Upper lobe of left lung (tissue), 6 donors: ENCODE results near the gene RAET1L. TPM values are rescaled to one million over a fixed set of nuclear protein-coding genes. Genes with fewer than 3 reads are reported as not detected.
A peak's percentile ranks its signal among the peaks of the same experiment; 100 is the strongest.
"Not testable (repeated sequence)": the region's sequence is repeated elsewhere in the genome, so short reads cannot be mapped to it uniquely, and the experiment has no call there.

ENCODE experiments used
- ATAC-seq, 2 donors: fragments of 200-7000 bp; cut with Tn5 transposase; one replicate each; pipeline ENCODE4 v1.9.1; 2022; ENCODE audit warnings: mild to moderate bottlenecking in 2 of 2, moderate library complexity in 2 of 2; ENCODE audit not compliant: low FRiP score in 2 of 2
- DNase-seq, 2 donors: peaks; one replicate each; pipeline ENCODE4 v3.0.0-alpha.2; 2019 to 2020
- H3K27ac ChIP-seq, 4 donors: fragments of 200-600 bp; sonication (generic); one replicate each; pipeline ENCODE4 v1.5.1; 2016 to 2019
- H3K27me3 ChIP-seq, 4 donors: fragments of 200-600 bp; sonication (generic); one replicate each; pipeline ENCODE4 v1.5.1; 2017 to 2019
- H3K36me3 ChIP-seq, 4 donors: fragments of 200-600 bp; sonication (generic); one replicate each; pipeline ENCODE4 v1.5.1; 2016 to 2019
- H3K4me1 ChIP-seq, 4 donors: fragments of 200-600 bp; sonication (generic); one replicate each; pipeline ENCODE4 v1.5.1; 2018 to 2019
- H3K4me3 ChIP-seq, 4 donors: fragments of 200-600 bp; sonication (generic); one replicate each; pipeline ENCODE4 v1.5.1; 2017 to 2019; ENCODE audit warnings: mild to moderate bottlenecking in 2 of 4, moderate library complexity in 1 of 4
- H3K9me3 ChIP-seq, 4 donors: fragments of 200-600 bp; sonication (generic); one replicate each; pipeline ENCODE4 v1.5.1; 2018 to 2019
- CTCF ChIP-seq, 6 experiments: fragments of 450-650 bp in 4 of 6; fragments of 200-600 bp in 2 of 6; sonication (generic) in 2 of 6; IDR thresholded peaks; one replicate each; pipeline ENCODE4 v1.5.1; 2016 to 2019; ENCODE audit warnings: antibody characterized with exemption in 6 of 6
- EP300 ChIP-seq, 4 donors: sonication (generic); formaldehyde crosslinking; IDR thresholded peaks; one replicate each; pipeline ENCODE4 v1.5.1; 2017; ENCODE audit warnings: antibody characterized with exemption in 4 of 4, control low read depth in 2 of 4
- POLR2A ChIP-seq, 4 donors: fragments of 450-650 bp; IDR thresholded peaks; one replicate each; pipeline ENCODE4 v1.5.1; 2016 to 2017; ENCODE audit warnings: antibody characterized with exemption in 4 of 4, mild to moderate bottlenecking in 2 of 4
- POLR2AphosphoS5 ChIP-seq, 2 donors: sonication (generic); formaldehyde crosslinking; IDR thresholded peaks; one replicate each; pipeline ENCODE4 v1.5.1; 2017; ENCODE audit warnings: antibody characterized with exemption in 2 of 2
- WGBS, 2 donors: methylation state at CpG; one replicate each; pipeline ENCODE4 v1.1.5; 2017 to 2018; 5-methylcytosine and 5-hydroxymethylcytosine counted together
- total RNA-seq, 6 donors: library from RNA; depleted of rRNA in 4 of 6; stranded (reverse); fragments of >200 nt in 4 of 6; gene quantifications; one replicate each; pipeline versions ENCODE4 v1.1.0 to v1.2.1, GENCODE V29; 2016 to 2021
- donor health status: DM: no; HTN: no; CAD: no; lungs with moderate emphysema.
- donor health status: DM: no; HTN: yes; CAD: no; lungs with severe emphysema.

Gene RAET1L
- total RNA-seq, 6 donors from 2014 or later: not detected

DNA sequence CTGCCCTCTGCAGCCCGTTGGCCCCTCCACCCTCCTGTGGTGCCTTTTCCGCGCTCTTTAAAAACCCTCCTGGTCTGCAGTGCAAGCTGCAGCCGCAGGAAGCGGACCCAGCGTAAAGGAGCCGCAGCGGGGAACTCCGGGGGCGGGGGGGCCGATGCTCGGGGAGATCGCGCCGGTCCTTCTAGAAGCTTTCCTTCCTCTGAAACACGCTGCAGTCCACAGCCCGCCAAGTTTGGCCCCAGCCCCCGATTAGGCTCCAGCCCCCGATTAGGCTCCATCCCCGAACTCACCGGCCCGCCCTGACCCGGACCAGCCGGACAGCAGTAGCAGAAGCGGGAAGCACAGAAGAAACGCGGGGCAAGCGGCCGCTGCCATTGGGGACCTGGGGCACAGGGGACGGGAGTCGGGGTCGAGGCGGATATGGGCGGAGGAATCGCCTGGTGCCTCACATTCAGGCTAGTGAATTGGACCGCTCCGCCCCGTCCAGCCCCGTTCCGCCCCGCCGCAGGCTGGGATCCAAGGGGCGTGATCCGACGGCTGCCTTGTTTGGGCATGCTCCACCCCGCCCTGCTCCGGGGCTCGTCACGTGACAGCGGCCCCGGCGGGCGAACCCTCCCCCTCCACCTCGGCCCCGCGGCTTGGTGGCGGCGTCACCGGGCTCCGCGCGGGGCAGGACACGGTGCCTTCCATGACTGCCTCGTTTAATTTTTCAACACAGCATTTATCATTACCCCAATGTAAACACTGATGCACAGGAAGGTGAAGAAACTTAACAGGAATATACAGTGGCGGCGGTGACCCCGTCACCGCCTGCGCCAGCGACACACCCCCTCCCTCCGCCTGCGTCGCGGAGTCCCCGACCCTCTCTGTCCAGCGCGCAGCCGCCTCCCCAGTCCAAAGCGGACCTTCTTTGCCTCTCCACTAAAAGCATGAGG is 20.3 kb downstream of the RAET1L start:
- H3K9me3 ChIP-seq: no peaks in the 10 kb centered on the region
- no peak for TF ChIP-seq POLR2A (IDR thresholded peaks at IDR 0.05)
- TF ChIP-seq POLR2AphosphoS5 (IDR thresholded peaks at IDR 0.05): peak in 1 of 2 donors; percentile 34
- TF ChIP-seq EP300 (IDR thresholded peaks at IDR 0.05): no peak
- peak in 2 of 6 experiments; percentile 9 to 24 for TF ChIP-seq CTCF (IDR thresholded peaks at IDR 0.05)
- 0 to 1% methylated on average over 29 to 48 of the region's 79 CpGs for WGBS, 2 donors
- peak overlapping the region; percentile 30 to 81 (median 64) for H3K4me3 ChIP-seq
- peaks cover 0 to 6% (median 0%) of the 10 kb centered on the region in 4 donors for H3K27me3 ChIP-seq
- DNase-seq (peak; percentile 95 to 98), ATAC-seq (peak; percentile 96 to 97)
- peaks cover 7 to 21% (median 12%) of the 10 kb centered on the region in 4 donors for H3K4me1 ChIP-seq
- H3K36me3 ChIP-seq: no peaks in the 10 kb centered on the region
- H3K27ac ChIP-seq: peak overlapping the region in 3 of 4 donors; percentile 54 to 77 (median 69)

DNA sequence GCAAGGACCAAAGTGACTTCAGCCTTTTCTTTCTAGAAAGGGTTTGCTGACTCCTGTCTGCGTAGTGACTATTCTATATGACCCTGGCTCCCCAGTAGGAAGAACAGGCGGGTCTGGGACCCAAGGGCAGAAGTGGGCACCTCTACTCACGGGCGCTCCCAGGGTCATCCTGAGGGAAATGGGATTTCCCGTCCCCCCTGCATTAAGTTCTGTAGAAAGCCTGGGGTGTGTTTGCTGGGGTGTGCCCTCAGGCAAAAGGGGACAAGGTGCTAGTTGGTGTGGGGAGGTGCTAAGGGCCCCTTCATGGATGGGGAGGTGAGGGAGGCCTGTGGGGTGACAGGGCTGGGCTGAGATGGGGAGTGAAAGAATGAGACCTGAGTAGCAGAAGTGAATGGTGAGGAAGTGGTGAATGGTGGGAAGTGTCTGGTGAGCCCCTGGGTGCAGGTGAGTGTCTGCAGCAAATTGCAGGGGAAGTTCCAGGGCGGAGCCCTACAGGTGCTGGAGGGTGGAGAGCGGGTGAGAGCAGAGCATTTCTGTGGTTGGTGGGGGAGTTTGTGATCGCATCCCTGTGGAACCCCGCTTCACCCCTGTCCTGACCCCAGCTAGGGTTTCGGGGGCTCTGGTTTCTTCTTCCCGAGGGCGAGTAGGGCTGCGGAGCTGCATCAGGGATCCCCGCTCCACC is 21.1 kb downstream of the RAET1L start:
- peak overlapping the region; percentile 26 to 81 (median 64) for H3K4me3 ChIP-seq
- peaks cover 0 to 6% (median 0%) of the 10 kb centered on the region in 4 donors for H3K27me3 ChIP-seq
- H3K36me3 ChIP-seq: no peaks in the 10 kb centered on the region
- no peaks in the 10 kb centered on the region for H3K9me3 ChIP-seq
- DNase-seq: no peak
- H3K4me1 ChIP-seq: peaks cover 7 to 21% (median 12%) of the 10 kb centered on the region in 4 donors
- H3K27ac ChIP-seq: peak overlapping the region in 2 of 4 donors; percentile 69 to 77
- TF ChIP-seq POLR2A (IDR thresholded peaks at IDR 0.05): no peak
- 38 to 42% methylated on average over 13 to 14 of the region's 14 CpGs for WGBS, 2 donors
- no peak for ATAC-seq

- H3K4me1 ChIP-seq: peaks cover 7 to 19% (median 12%) of the 10 kb centered on the region in 4 donors
- 82% methylated on average over 3 of the region's 3 CpGs; no CpG with 5 or more reads in 1 of the 2 donors for WGBS, 2 donors
- not testable (repeated sequence) for H3K9me3 ChIP-seq, H3K4me3 ChIP-seq, DNase-seq, H3K27ac ChIP-seq, H3K36me3 ChIP-seq, H3K27me3 ChIP-seq, ATAC-seq
Observed at GRCh38 chr6:150003599-150003998, 21.7 kb downstream of the RAET1L start.

DNA sequence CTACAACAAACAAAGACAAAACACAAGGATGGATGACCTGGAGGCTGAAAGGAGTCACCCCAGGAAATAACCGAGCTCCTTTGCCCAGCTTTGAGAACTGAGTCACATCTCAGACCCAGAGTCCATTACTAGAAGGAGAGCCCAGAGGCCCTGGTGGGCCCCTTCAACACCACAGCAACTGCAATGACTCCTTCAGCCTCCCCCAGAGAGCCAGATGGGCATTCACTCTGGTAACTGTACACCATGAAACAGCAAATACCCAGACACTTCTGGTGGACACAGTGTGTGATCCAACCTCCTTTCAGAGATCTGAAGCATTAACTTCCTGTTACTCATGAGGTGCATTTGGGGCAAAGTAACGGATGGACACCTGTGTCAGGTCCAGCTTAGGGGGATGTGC is 22.6 kb downstream of the RAET1L start:
- no peaks in the 10 kb centered on the region for H3K9me3 ChIP-seq
- H3K27ac ChIP-seq: no peak overlapping the region
- WGBS, 2 donors: 83 to 100% methylated on average over 1 to 2 of the region's 2 CpGs
- H3K4me1 ChIP-seq: peaks cover 7 to 16% (median 12%) of the 10 kb centered on the region in 4 donors
- DNase-seq: no peak
- H3K4me3 ChIP-seq: no peak overlapping the region
- no peak for TF ChIP-seq POLR2AphosphoS5 (IDR thresholded peaks at IDR 0.05)
- no peak for TF ChIP-seq POLR2A (IDR thresholded peaks at IDR 0.05)
- no peak for TF ChIP-seq CTCF (IDR thresholded peaks at IDR 0.05)
- no peak for TF ChIP-seq EP300 (IDR thresholded peaks at IDR 0.05)
- no peak for ATAC-seq
- no peaks in the 10 kb centered on the region for H3K36me3 ChIP-seq
- peaks cover 0 to 6% (median 0%) of the 10 kb centered on the region in 4 donors for H3K27me3 ChIP-seq

- no peak for DNase-seq
- TF ChIP-seq POLR2A (IDR thresholded peaks at IDR 0.05) (no peak), CTCF (IDR thresholded peaks at IDR 0.05) (no peak), EP300 (IDR thresholded peaks at IDR 0.05) (no peak), POLR2AphosphoS5 (IDR thresholded peaks at IDR 0.05) (no peak)
- H3K27ac ChIP-seq: no peak overlapping the region
- H3K4me3 ChIP-seq: no peak overlapping the region
- no peaks in the 10 kb centered on the region for H3K9me3 ChIP-seq
- 73 to 78% methylated on average over 3 of the region's 3 CpGs for WGBS, 2 donors
- no peaks in the 10 kb centered on the region for H3K36me3 ChIP-seq
- H3K4me1 ChIP-seq: peaks cover 7 to 16% (median 12%) of the 10 kb centered on the region in 4 donors
- H3K27me3 ChIP-seq: peaks cover 0 to 6% (median 0%) of the 10 kb centered on the region in 4 donors
- no peak for ATAC-seq
Observed at GRCh38 chr6:150001295-150002008, 23.9 kb downstream of the RAET1L start.
